A549 (cell line): Measurements from ENCODE around the gene DDIT4.

ENCODE experiments used
- CHD2 ChIP-seq: fragments of 150-350 bp; IDR thresholded peaks from 2 replicates; pipeline ENCODE4 v1.6.1; 2014; ENCODE audit warnings: low read length; ENCODE audit not compliant: partially characterized antibody
- CTCF ChIP-seq: fragments of >200 bp; sonication (Bioruptor Twin); formaldehyde crosslinking; IDR thresholded peaks from 3 replicates; pipeline ENCODE4 v1.5.1; 2016
- MAZ ChIP-seq: fragments of 150-350 bp; IDR thresholded peaks from 2 replicates; pipeline ENCODE4 v1.6.1; 2014; ENCODE audit warnings: antibody characterized with exemption, low read depth, low read length, borderline replicate concordance
- POLR2A ChIP-seq: IDR thresholded peaks from 2 replicates; pipeline ENCODE4 v1.6.1; 2012; ENCODE audit warnings: mild to moderate bottlenecking, low read length
- ZFP36 ChIP-seq: fragments of 450-650 bp; IDR thresholded peaks from 2 replicates; pipeline ENCODE4 v1.6.1; 2014; ENCODE audit warnings: borderline replicate concordance; ENCODE audit not compliant: partially characterized antibody

- TF ChIP-seq ZFP36 (no peak), POLR2A (no peak), CTCF (no peak), MAZ (no peak), CHD2 (no peak)
Measured at GRCh38 chr10:72312865-72313391, 39.2 kb downstream of the DDIT4 start.
